ENCODE results near the gene C13orf46. TPM values are rescaled to one million over a fixed set of nuclear protein-coding genes. Genes with fewer than 3 reads are reported as not detected.
A peak's percentile ranks its signal among the peaks of the same experiment; 100 is the strongest.
"Not testable (repeated sequence)": the region's sequence is repeated elsewhere in the genome, so short reads cannot be mapped to it uniquely, and the experiment has no call there.

C13orf46 gene
- total RNA-seq, 2 experiments from 2014 or later: 4.0 to 4.9 TPM

GRCh38 chr13:113992276-113993005 is 18.6 kb upstream of the C13orf46 start:
- peaks cover 6% of the 10 kb centered on the region for H3K4me1 Mint-ChIP-seq
- DNase-seq (no peak), ATAC-seq (ENCODE audit: low read depth) (no peak)
- no peak overlapping the region for H3K27ac Mint-ChIP-seq
- H3K9me3 Mint-ChIP-seq: peaks cover 14% of the 10 kb centered on the region
- POLR2A ChIA-PET: no interaction called here
- H3K27me3 Mint-ChIP-seq: no peaks in the 10 kb centered on the region
- peaks cover 32% of the 10 kb centered on the region for H3K36me3 Mint-ChIP-seq
- no peak overlapping the region for H3K4me3 Mint-ChIP-seq

DNA sequence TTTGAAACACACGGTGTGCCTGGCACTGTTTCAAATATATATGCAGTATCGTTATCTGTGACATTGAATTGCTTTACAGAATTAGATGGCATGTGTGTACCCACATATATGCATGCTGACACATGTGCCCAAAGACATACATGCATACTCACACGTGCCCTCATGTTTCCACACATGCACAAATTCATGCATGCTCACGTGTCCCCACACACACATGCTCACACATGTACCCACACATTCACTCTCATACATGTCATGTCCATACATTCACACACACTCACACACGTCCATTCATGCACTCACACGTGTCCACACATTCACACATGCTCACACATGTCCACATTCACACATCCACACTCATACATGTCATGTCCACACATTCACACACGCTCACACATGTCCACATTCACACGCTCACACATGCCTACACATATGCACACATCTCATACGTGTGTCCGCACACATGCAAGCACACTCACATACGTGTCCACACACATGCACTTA is 17.9 kb upstream of the C13orf46 start:
- H3K4me1 Mint-ChIP-seq: peaks cover 6% of the 10 kb centered on the region
- H3K9me3 Mint-ChIP-seq: peaks cover 14% of the 10 kb centered on the region
- no peak overlapping the region for H3K27ac Mint-ChIP-seq
- no peak overlapping the region for H3K4me3 Mint-ChIP-seq
- POLR2A ChIA-PET: no interaction called here
- DNase-seq: no peak
- H3K27me3 Mint-ChIP-seq: no peaks in the 10 kb centered on the region
- H3K36me3 Mint-ChIP-seq: peaks cover 32% of the 10 kb centered on the region
- ATAC-seq (ENCODE audit: low read depth): no peak

DNA sequence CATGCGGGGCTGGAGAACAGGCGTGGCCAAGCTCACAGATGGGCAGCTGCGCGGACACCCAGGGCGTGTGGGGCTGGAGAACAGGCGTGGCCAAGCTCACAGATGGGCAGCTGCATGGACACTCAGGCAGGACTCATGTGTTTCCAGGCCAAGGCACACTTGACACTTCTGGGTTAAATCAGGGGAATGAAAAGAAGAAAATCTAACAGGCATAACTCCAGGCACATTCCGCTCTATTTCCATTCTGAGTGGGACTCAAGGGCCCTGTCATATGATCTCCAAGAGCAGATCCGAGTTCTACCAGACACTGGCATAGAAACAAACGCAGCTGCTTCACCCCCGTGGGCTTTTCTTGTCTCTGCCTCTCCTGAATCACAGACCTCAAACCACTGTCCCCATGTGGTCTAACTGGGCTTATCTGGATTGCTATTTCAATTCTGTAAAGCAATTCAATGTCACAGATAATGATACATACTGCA is 17.4 kb upstream of the C13orf46 start:
- no peak overlapping the region for H3K4me3 Mint-ChIP-seq
- no peak for DNase-seq
- H3K9me3 Mint-ChIP-seq: peaks cover 14% of the 10 kb centered on the region
- peaks cover 32% of the 10 kb centered on the region for H3K36me3 Mint-ChIP-seq
- no peaks in the 10 kb centered on the region for H3K27me3 Mint-ChIP-seq
- ATAC-seq (ENCODE audit: low read depth): no peak
- peaks cover 6% of the 10 kb centered on the region for H3K4me1 Mint-ChIP-seq
- POLR2A ChIA-PET: no interaction called here
- H3K27ac Mint-ChIP-seq: no peak overlapping the region

- Mint-ChIP-seq H3K36me3 (peaks cover 32% of the 10 kb centered on the region), H3K4me3 (no peak overlapping the region), H3K27ac (no peak overlapping the region), H3K27me3 (no peaks in the 10 kb centered on the region), H3K4me1 (peaks cover 6% of the 10 kb centered on the region), H3K9me3 (peaks cover 14% of the 10 kb centered on the region)
- ATAC-seq (ENCODE audit: low read depth) (no peak), DNase-seq (peak; percentile 22)
- POLR2A ChIA-PET: no interaction called here
Observed at GRCh38 chr13:113990321-113990837, 16.5 kb upstream of the C13orf46 start.

DNA sequence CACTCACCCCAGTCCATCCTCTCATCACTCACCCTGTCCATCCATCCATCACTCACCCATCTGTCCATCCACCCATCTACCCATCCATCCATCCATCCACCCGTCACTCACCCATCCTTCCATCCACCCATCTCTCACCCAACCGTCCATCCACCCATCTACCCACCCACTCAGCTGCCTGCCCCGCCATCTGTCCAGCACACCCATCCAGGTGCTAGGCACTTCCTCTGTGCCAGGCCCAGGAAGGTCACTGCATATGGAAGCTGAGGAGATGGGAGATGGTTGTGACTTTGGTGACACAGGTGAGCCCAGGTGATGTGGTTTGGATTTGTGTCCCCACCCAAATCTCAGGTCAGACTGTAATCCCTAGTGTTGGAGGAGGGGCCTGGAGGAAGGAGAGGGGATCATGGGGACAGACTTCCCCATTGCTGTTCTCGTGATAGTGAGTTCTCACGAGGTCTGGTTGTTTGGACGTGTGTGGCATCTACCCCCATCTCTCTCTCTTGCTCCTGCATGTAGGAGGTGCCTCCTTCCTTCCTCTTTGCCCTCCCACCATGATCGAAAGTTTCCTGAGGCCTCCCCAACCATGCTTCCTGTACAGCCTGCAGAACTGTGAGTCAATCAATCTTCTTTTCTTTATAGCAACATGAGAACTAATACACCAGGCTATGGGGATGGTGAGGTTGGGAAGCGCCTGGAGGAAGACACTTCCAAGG is 15.9 kb upstream of the C13orf46 start:
- POLR2A ChIA-PET: no interaction called here
- H3K27me3 Mint-ChIP-seq: no peaks in the 10 kb centered on the region
- peaks cover 6% of the 10 kb centered on the region for H3K4me1 Mint-ChIP-seq
- DNase-seq: peak; percentile 19
- no peak for ATAC-seq (ENCODE audit: low read depth)
- H3K9me3 Mint-ChIP-seq: peaks cover 14% of the 10 kb centered on the region
- peaks cover 32% of the 10 kb centered on the region for H3K36me3 Mint-ChIP-seq
- H3K4me3 Mint-ChIP-seq: no peak overlapping the region
- H3K27ac Mint-ChIP-seq: peak overlapping the region; percentile 42

DNA sequence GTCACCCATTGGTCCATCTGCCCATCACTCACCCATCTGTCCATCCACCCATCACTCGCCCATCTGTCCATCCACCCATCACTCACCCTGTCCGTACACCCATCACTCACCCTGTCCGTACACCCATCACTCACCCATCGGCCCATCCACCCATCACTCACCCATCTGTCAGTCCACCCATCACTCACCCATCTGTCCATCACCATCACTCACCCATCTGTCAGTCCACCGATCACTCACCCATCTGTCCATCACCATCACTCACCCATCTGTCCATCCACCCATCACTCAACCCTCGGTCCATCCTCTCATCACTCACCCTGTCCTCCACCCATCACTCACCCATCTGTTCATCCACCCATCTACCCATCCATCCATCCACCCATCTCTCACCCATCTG is 15.0 kb upstream of the C13orf46 start:
- Mint-ChIP-seq H3K36me3 (peaks cover 36% of the 10 kb centered on the region), H3K9me3 (peaks cover 16% of the 10 kb centered on the region)
- H3K4me3 Mint-ChIP-seq; DNase-seq; H3K27me3 Mint-ChIP-seq; ATAC-seq (ENCODE audit: low read depth); H3K4me1 Mint-ChIP-seq; POLR2A ChIA-PET; H3K27ac Mint-ChIP-seq: not testable (repeated sequence)

GRCh38 chr13:113982296-113982661 is 8.4 kb upstream of the C13orf46 start:
- H3K9me3 Mint-ChIP-seq: peaks cover 2% of the 10 kb centered on the region
- no peaks in the 10 kb centered on the region for H3K27me3 Mint-ChIP-seq
- no peak for ATAC-seq (ENCODE audit: low read depth)
- peaks cover 1% of the 10 kb centered on the region for H3K4me1 Mint-ChIP-seq
- POLR2A ChIA-PET: no interaction called here
- no peak overlapping the region for H3K27ac Mint-ChIP-seq
- H3K4me3 Mint-ChIP-seq: no peak overlapping the region
- DNase-seq: peak; percentile 21
- peaks cover 14% of the 10 kb centered on the region for H3K36me3 Mint-ChIP-seq

GRCh38 chr13:113981611-113982295 is 7.9 kb upstream of the C13orf46 start:
- DNase-seq: peak; percentile 23

DNA sequence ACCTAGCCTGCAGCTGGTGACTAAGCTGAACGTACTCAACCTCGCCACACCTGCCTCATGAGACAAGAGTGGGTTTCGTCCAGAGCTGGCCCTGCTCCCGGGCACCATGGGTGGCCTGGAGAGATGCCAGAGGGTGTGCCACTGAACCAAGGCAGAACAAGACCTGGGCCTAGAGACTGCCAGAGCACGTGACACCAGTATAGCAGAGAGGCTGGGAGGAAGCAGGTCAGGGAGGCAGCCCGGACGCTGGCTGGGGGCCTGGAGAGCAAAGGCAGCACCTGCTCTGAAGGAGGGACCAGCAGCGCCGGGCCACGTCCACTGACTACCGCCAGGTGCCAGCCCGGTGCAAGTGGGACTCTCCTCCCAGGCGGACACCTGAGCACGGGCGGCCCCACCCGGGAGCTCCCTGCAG is 7.3 kb upstream of the C13orf46 start:
- peaks cover 1% of the 10 kb centered on the region for H3K4me1 Mint-ChIP-seq
- POLR2A ChIA-PET: no interaction called here
- H3K36me3 Mint-ChIP-seq: peaks cover 14% of the 10 kb centered on the region
- no peak overlapping the region for H3K4me3 Mint-ChIP-seq
- H3K27me3 Mint-ChIP-seq: no peaks in the 10 kb centered on the region
- ATAC-seq (ENCODE audit: low read depth) (no peak), DNase-seq (no peak)
- peaks cover 2% of the 10 kb centered on the region for H3K9me3 Mint-ChIP-seq
- no peak overlapping the region for H3K27ac Mint-ChIP-seq

More at GRCh38 chr13:113981611-113982295, 7.9 kb upstream of the C13orf46 start:
- no peak overlapping the region for H3K4me3 Mint-ChIP-seq
- peaks cover 14% of the 10 kb centered on the region for H3K36me3 Mint-ChIP-seq
- POLR2A ChIA-PET: no interaction called here
- peaks cover 1% of the 10 kb centered on the region for H3K4me1 Mint-ChIP-seq
- no peak overlapping the region for H3K27ac Mint-ChIP-seq
- no peak for ATAC-seq (ENCODE audit: low read depth)
- no peaks in the 10 kb centered on the region for H3K27me3 Mint-ChIP-seq
- H3K9me3 Mint-ChIP-seq: peaks cover 2% of the 10 kb centered on the region

DNA sequence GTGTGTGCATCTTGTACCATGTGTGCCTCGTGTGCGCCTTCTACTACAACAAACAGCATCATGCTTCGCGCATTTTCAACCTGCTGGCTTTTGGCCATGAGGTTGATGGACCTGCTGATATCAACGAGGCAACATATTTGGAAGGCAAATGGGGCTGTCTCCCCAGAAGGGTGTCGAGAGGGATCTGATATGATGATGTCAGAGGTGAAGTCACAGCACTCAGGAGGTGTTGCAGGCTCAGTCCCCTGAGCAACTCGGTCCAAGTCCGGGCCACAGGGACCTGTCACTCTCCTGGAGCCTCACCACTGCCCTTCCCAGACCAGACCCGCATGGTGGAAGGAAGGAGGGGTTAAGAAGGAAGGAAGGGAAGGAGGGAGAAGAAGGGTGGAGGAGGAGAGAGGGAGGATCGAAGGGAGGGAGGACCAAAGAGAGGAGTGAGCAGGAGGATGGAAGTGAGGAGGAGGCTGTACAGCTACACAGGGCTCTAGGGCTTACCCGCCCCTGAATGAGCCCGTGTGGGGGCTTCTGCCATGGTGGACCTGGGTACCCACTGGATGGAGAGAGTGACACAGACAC is 6.7 kb upstream of the C13orf46 start:
- POLR2A ChIA-PET: no interaction called here
- ATAC-seq (ENCODE audit: low read depth) (no peak), DNase-seq (no peak)
- Mint-ChIP-seq H3K36me3 (peaks cover 14% of the 10 kb centered on the region), H3K27me3 (no peaks in the 10 kb centered on the region), H3K27ac (no peak overlapping the region), H3K4me3 (no peak overlapping the region), H3K4me1 (peaks cover 1% of the 10 kb centered on the region), H3K9me3 (peaks cover 2% of the 10 kb centered on the region)

- DNase-seq (no peak), ATAC-seq (ENCODE audit: low read depth) (no peak)
- Mint-ChIP-seq H3K27me3 (no peaks in the 10 kb centered on the region), H3K4me1 (peaks cover 1% of the 10 kb centered on the region), H3K27ac (no peak overlapping the region), H3K36me3 (peaks cover 14% of the 10 kb centered on the region), H3K9me3 (peaks cover 2% of the 10 kb centered on the region), H3K4me3 (no peak overlapping the region)
- POLR2A ChIA-PET: no interaction called here
Observed at GRCh38 chr13:113979791-113980471, 6.1 kb upstream of the C13orf46 start.

DNA sequence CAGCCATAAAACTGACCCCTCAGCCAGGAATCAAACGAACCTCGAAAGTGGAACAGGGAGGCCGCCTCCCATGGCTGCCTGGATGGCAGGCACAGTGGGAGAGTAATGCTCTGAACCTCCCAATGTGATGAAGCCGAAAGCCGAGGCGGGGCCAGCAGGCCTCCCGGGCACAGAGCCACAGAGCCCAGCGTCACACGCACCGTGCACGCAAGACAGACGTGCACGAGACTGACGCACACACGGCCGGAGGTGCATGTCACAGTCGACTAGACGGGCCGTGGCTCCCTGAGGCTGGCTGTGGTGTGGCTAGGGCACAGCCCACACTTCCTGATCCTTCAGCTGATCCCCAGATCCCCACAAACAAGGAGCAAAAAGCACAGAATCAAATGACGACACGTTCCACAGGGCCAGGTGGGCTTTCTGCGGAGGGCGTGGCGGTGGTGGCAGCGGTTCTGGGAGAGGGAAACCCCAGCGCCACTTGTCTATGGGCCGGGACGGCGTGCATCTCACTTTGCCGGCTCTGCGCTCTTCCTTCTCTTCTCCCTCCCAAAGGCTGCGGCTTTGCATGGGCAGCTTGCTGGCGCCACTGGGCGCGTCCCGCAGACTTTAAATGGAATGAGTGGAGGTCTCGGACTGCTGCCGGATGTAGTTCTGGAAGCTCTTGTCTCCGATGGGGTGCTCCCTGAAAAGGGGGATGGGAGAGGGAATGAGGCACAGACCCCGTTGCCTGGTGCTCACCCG is 5.0 kb upstream of the C13orf46 start:
- peaks cover 1% of the 10 kb centered on the region for H3K4me1 Mint-ChIP-seq
- H3K27ac Mint-ChIP-seq: no peak overlapping the region
- DNase-seq (no peak), ATAC-seq (ENCODE audit: low read depth) (no peak)
- H3K27me3 Mint-ChIP-seq: no peaks in the 10 kb centered on the region
- H3K9me3 Mint-ChIP-seq: no peaks in the 10 kb centered on the region
- H3K4me3 Mint-ChIP-seq: no peak overlapping the region
- H3K36me3 Mint-ChIP-seq: peaks cover 9% of the 10 kb centered on the region
- POLR2A ChIA-PET: no interaction called here
